ENCODE data around the gene MT2A.

Gene MT2A

DNA sequence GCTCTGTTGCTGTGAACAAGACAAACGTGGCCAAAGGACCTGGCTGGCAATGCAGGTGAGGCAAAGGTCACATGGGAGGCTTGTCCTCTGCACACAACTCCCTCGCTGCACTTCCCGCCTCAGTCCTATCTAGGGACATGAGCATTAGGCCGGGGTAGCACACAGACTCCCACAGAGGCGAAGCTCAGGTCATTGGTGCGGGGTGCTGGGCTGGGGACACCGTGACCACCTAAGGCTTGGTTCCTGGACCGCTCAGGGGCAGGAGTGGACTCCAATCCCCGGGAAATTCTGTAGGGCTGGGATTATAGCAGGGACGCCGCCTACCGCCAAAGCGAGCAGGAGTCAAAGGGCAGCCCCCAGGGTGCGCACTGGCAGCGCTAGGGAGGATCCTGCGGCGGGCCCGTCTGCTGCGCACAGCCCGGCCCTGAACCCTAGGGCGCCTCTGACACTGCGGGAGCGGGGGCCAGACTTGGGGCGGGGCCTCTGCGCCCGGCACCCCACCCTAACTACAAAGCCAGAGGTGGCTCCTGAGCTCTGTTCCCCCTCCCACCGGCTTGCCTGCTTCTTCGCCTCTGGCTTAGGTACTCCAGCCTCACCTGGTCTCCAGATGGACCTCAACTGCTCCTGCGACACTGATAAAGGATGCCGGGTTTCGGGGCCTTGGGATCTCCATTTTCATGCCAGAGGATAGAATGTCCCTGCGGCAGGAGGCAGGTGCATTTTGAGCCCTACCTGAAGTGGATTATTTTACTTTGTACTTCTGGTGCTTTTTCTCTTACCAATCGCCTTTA is 39.5 kb downstream of the MT2A start:
- no peaks in the 10 kb centered on the region for H3K36me3 ChIP-seq (ENCODE audit: insufficient read depth, low read length)
- H3K9ac ChIP-seq (ENCODE audit: low read depth, low read length): peak overlapping the region; percentile 25; the same call in 1 of the 2 replicates
- H3K9me3 ChIP-seq (ENCODE audit: control insufficient read depth, insufficient read depth, low read length): no peaks in the 10 kb centered on the region
- no peaks in the 10 kb centered on the region; the same call in 1 of the 2 replicates for H3K4me1 ChIP-seq (ENCODE audit: insufficient read depth, low read length)

- Histone ChIP-seq H3K4me1 (ENCODE audit: insufficient read depth, low read length) (no peaks in the 10 kb centered on the region; the same call in 1 of the 2 replicates), H3K36me3 (ENCODE audit: insufficient read depth, low read length) (no peaks in the 10 kb centered on the region), H3K9ac (ENCODE audit: low read depth, low read length) (no peak overlapping the region), H3K9me3 (ENCODE audit: control insufficient read depth, insufficient read depth, low read length) (no peaks in the 10 kb centered on the region)
These were observed 40.9 kb downstream of the MT2A start for GRCh38 chr16:56649271-56649670.

DNA sequence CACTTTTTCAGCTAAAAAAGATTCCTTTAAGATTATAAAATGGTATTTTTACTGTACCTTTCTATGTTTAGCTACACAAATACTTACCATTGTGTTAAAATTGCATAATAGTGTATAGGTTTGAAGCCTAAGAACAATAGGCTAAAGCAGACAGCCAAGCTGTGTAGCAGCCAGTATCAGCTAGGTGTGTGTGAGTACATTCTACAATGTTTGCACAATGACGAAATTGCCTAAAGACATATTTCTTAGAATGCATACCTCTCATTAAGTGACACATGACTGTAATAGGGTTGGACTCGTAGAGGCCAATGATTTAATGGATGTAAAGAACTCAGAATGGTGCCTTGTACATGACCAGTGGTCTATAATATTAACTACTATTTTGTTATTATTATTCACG is 41.4 kb downstream of the MT2A start:
- no peaks in the 10 kb centered on the region; the same call in 1 of the 2 replicates for H3K4me1 ChIP-seq (ENCODE audit: insufficient read depth, low read length)
- H3K9ac ChIP-seq (ENCODE audit: low read depth, low read length): no peak overlapping the region
- H3K9me3 ChIP-seq (ENCODE audit: control insufficient read depth, insufficient read depth, low read length): no peaks in the 10 kb centered on the region
- no peaks in the 10 kb centered on the region for H3K36me3 ChIP-seq (ENCODE audit: insufficient read depth, low read length)

- Histone ChIP-seq H3K9ac (ENCODE audit: low read depth, low read length) (no peak within 1 kb of the TSS), H3K9me3 (ENCODE audit: control insufficient read depth, insufficient read depth, low read length) (no peaks in the 10 kb centered on the region), H3K36me3 (ENCODE audit: insufficient read depth, low read length) (no peaks in the 10 kb centered on the region), H3K4me1 (ENCODE audit: insufficient read depth, low read length) (no peaks in the 10 kb centered on the region; the same call in 1 of the 2 replicates)
These were observed 43.2 kb downstream of the MT2A start, which contains the start of gene MT1B for GRCh38 chr16:56651586-56651985. Gene MT1B (plus strand): TSS chr16:56651886. CDS start chr16:56651954, 68 bp downstream.

DNA sequence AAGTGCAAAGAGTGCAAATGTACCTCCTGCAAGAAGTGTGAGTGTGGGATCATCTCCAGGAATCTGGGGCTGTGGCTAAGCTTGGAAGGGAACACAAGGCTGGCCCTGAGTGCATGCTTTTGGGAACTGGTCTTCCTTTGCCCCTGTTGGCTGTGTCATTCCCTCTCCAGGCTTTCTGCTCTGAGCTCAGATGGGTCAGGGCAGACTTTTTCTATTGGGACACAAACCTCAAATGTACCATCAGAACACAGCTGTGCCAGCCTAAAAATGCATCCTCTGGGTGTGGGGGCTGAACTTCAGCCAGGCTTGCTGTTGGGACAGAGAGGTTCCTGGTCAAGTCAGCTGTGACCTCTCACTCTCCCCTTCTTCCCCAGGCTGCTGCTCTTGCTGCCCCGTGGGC is 44.2 kb downstream of the MT2A start:
- H3K9me3 ChIP-seq (ENCODE audit: control insufficient read depth, insufficient read depth, low read length): no peaks in the 10 kb centered on the region
- H3K4me1 ChIP-seq (ENCODE audit: insufficient read depth, low read length): no peaks in the 10 kb centered on the region; the same call in 1 of the 2 replicates
- no peak overlapping the region for H3K9ac ChIP-seq (ENCODE audit: low read depth, low read length)
- no peaks in the 10 kb centered on the region for H3K36me3 ChIP-seq (ENCODE audit: insufficient read depth, low read length)

DNA sequence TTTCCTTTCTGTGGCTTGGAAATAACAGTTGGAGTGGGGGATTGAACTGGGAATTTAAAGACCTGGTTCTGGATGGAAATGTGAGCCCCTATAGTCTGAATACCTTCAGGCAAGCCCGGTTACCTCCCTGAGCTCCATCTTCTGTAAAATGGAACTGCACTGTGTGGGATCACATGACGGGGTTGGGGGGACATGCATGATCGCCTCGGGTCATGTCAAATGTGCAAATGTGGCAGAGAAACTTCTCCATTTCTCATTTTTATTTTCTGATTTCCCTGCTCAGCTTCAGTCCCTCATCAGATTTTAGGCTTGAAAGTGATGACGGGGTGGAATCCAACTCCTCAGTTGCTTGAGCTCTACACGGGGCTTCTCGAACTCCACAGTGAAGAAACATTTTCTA is 44.8 kb downstream of the MT2A start:
- H3K36me3 ChIP-seq (ENCODE audit: insufficient read depth, low read length): no peaks in the 10 kb centered on the region
- no peak overlapping the region for H3K9ac ChIP-seq (ENCODE audit: low read depth, low read length)
- H3K4me1 ChIP-seq (ENCODE audit: insufficient read depth, low read length): no peaks in the 10 kb centered on the region
- no peaks in the 10 kb centered on the region for H3K9me3 ChIP-seq (ENCODE audit: control insufficient read depth, insufficient read depth, low read length)

- H3K9ac ChIP-seq (ENCODE audit: low read depth, low read length): peak within 1 kb of the TSS; percentile 57
- 0 out of 2 replicates have a peak, but pooled peaks cover 6% of the 10 kb centered on the region for H3K4me1 ChIP-seq (ENCODE audit: insufficient read depth, low read length)
- no peaks in the 10 kb centered on the region for H3K9me3 ChIP-seq (ENCODE audit: control insufficient read depth, insufficient read depth, low read length)
- H3K36me3 ChIP-seq (ENCODE audit: insufficient read depth, low read length): no peaks in the 10 kb centered on the region
These were observed 49.4 kb downstream of the MT2A start, which contains the start of gene MT1F for GRCh38 chr16:56657555-56658326. Gene MT1F (plus strand): TSS chr16:56657959. CDS start chr16:56658059, 100 bp downstream.

GRCh38 chr16:56658327-56658875 is 50.0 kb downstream of the MT2A start:
- Histone ChIP-seq H3K9ac (ENCODE audit: low read depth, low read length) (peak overlapping the region; percentile 57; the same call in 1 of the 2 replicates), H3K36me3 (ENCODE audit: insufficient read depth, low read length) (no peaks in the 10 kb centered on the region), H3K9me3 (ENCODE audit: control insufficient read depth, insufficient read depth, low read length) (no peaks in the 10 kb centered on the region), H3K4me1 (ENCODE audit: insufficient read depth, low read length) (0 out of 2 replicates have a peak, but pooled peaks cover 6% of the 10 kb centered on the region)

Measured in ES-I3 (cell line).